GM08714 (cell line): ENCODE data around the gene MED12L.

Experiments
- H3K4me3 ChIP-seq: fragments of 200-500 bp; sonication (Bioruptor generic); 2 replicates; pipeline ENCODE4 v1.5.1; 2014; ENCODE audit warnings: mild to moderate bottlenecking, low read length, inconsistent platforms
- ZNF274 ChIP-seq: IDR thresholded peaks from 2 replicates; pipeline ENCODE4 v1.6.1; 2012; ENCODE audit warnings: mild to moderate bottlenecking, low read depth, low read length

Gene MED12L

DNA sequence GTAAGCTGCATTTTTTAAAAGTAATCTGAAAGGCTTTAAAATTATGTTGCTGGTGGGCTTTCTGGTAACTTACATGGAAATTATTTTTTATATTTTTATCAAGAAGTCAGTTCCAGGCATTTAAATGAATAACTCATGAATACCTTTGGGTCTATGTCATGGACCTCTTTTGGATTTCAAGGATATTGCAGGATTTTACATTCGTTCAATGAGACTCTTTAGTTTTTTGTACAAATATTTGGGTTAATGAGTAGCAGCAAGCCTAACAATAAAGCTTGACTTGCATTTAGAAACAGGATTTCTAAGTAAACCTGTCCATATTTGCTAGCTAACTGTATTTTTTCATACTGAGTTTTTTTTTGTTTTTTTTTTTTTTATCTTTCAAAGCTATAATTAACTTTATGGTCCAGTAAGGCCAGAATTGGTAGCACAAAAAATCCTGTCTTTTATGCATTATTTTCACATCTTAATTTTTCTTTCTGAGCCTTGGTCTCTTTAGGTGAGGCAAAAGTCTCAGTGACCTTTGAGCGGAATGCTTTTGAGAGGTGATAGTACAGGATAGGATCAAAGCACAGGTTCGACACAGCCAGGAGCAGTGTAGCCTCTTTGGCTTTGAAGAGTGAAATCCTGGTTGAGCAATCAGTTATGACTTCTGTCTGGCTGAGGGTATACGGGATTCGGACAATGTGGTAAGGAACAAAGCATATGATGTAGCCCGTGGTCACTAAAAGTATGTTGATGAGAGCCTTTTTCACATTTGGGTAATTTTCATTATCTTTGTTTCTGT is 112.7 kb downstream of the MED12L start:
- H3K4me3 ChIP-seq = no peak overlapping the region
- no peak for TF ChIP-seq ZNF274

- no peak overlapping the region for H3K4me3 ChIP-seq
- TF ChIP-seq ZNF274 = no peak
Observed at GRCh38 chr3:151198849-151199248, 113.4 kb downstream of the MED12L start.

DNA sequence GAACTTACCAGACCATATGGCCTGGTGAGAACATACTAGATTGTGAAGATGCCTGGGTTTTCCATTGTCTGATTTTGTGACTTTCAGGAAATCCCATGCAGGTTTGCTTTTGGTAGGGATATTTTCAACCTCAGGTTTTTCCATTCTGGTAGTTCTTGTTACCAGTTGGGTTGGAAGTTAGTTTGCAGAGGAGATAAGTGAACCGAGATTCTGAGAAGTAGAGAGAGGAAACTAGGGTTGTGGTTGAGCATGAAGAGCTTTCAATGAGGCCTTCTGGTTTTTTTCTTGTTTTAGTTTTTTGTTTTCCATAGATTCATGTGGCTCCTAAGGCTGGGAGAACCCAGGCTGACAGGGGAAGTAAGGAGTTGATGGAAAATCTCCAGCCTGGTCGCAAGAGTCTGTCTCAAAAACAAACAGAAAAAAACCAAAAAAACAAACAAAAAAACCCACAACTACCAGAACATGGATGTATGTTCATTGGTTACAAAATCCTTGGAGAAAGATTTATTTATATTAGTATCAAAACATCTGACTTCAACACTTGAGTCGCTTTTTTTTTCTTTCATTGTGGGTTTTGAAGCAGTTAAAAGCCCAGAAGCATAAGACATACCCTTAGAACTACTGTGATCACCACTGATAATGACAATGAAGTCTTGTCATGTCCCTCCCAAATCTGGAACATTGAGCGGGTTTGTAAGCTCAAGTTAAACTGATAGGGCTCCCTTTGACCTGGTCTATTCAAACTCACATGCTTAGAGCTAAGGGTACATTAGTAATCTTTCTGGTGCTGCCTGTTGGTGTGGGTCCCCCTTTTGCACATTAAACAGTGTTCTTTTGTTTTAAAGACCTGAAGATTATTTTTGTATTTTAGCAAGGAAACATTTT is 114.3 kb downstream of the MED12L start:
- no peak overlapping the region for H3K4me3 ChIP-seq

GRCh38 chr3:151200586-151200985 is 115.1 kb downstream of the MED12L start:
- H3K4me3 ChIP-seq = no peak overlapping the region
- no peak for TF ChIP-seq ZNF274

More for the DNA sequence above, 114.3 kb downstream of the MED12L start:
- TF ChIP-seq ZNF274 = no peak

DNA sequence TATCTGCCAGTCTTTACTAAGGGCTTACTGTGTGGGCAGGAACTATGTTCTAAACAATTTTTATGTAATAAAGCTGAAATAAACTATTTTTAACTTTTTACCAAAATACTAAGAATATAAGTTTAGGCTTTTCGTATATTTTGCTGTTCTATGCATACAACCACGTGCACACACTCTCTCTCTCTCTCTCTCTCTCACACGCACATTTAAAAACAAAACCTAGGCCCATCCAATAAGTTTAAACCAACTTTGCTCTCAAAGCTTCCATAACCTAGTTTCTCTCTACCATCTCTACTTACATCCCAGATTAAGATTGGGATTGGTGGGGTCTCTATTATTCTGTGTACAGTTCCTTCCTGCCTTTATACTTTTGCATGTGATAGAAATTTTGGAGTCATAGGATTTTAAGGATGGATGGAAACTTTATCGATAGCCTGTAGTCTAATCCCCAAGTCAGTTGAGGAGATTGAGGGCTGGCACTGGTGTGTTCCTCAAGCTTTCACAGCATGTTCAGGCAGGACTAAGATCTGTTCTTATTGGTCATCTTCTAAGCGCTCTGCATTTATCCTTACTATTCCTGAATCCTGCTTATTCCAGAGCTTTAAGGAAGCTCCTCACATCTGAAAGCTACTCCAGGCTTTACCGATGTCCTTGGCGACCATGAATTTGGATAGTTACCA is 115.7 kb downstream of the MED12L start:
- no peak overlapping the region; the same call in 1 of the 2 replicates for H3K4me3 ChIP-seq
- no peak for TF ChIP-seq ZNF274

- peak within 1 kb of the TSS; percentile 29; the same call in 1 of the 2 replicates for H3K4me3 ChIP-seq
Observed at GRCh38 chr3:151203051-151203420, 117.6 kb downstream of the MED12L start, which contains the start of gene GPR171. Gene GPR171 (minus strand): TSS chr3:151203216. CDS start chr3:151199386, 3,830 bp downstream.

DNA sequence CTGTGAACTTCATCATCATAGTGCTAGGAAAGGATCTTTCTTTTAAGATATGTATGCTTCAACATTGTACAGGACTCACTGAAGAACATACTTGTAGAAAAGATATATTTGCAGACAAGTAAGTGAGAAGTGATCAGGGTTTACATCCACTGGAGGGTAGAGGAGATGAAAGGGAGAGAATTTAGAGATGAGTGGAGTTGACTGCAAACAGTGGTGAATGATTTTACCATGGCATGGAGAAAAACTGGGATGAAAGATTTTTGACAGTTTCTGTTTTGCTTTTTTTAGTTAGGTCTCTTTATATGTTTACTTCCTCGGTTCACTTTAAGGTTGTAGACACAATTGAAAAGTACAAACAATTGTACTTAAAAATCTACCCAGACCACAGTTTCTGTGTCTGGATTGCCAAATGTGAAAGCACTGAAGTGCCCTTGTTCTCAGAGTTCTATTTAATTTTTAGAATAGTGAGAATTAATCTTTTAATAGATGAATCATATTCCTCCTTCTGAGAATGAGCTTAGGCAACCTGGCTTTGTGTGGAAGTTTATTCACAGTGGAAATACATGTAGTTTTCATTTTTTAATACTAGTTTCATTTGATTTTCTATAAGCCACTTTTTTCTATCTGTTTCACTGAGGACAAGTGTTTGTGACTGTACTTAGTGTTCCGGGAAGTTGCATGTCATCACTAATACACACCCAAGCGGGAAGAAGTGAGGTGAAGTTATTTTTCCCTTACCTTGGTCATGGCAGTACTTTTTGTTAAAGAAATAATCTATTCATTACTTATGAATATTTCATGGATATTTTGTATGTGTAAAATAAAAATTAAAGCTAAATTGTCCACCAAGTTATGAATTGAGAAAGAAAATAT is 119.3 kb downstream of the MED12L start:
- no peak overlapping the region for H3K4me3 ChIP-seq
- TF ChIP-seq ZNF274 = no peak

More at GRCh38 chr3:151203051-151203420, 117.6 kb downstream of the MED12L start, which contains the start of gene GPR171:
- TF ChIP-seq ZNF274 = no peak

- H3K4me3 ChIP-seq = no peak overlapping the region
- TF ChIP-seq ZNF274 = no peak
Observed at GRCh38 chr3:151205482-151205881, 120.0 kb downstream of the MED12L start.

GRCh38 chr3:151206201-151206600 is 120.7 kb downstream of the MED12L start:
- no peak for TF ChIP-seq ZNF274
- H3K4me3 ChIP-seq = no peak overlapping the region

DNA sequence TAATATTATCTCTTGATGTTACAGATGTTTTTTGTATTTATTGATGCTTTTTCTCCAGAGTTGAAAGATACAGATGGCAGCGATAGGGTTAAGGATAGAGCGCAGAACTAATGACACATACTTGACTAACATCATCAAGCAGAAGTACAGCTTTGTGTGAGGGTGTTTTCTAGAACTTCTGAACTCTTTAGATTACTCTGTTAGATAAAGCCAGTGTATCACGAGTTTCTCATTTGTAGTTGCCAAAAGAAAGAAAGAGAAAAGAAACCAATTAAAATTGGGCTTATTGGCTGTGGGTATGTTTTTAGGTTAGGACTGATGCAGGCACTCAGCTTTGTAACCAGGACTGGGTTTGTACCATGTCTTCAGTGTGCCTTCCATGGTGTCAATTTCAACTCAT is 124.2 kb downstream of the MED12L start:
- no peak for TF ChIP-seq ZNF274
- H3K4me3 ChIP-seq = no peak overlapping the region

- H3K4me3 ChIP-seq = no peak overlapping the region
- TF ChIP-seq ZNF274 = no peak
Observed at GRCh38 chr3:151210676-151211381, 125.4 kb downstream of the MED12L start.

GRCh38 chr3:151213151-151213550 is 127.7 kb downstream of the MED12L start:
- no peak overlapping the region for H3K4me3 ChIP-seq
- no peak for TF ChIP-seq ZNF274

DNA sequence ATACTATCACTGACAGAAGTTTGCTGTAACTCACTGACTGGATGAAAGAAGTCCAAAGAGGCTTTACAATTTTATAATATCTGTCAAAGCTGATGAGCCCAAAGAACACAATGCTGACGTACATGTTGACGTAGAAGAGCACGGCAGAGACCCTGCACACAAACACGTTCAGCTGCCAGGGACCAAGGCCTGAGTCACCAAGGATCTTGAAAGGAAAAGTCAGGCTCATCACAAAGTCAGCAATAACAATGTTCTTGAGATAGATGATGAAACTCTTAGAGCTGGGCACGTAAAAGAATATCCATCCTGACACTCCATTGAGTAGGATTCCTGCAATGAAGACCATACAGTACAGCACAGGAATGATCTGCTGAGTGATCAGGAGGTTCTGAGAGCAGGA is 128.4 kb downstream of the MED12L start:
- H3K4me3 ChIP-seq = no peak overlapping the region
- TF ChIP-seq ZNF274 = no peak
